Tibial nerve (tissue), 4 donors: ENCODE data around the gene STAT3.

Experiments used
- CTCF ChIP-seq, 5 experiments: fragments of 200-600 bp in 3 of 5; fragments of 450-650 bp in 2 of 5; sonication (generic) in 3 of 5; IDR thresholded peaks; one replicate each; pipeline ENCODE4 v1.5.1; 2016 to 2019; ENCODE audit warnings: antibody characterized with exemption in 5 of 5, mild to moderate bottlenecking in 3 of 5, moderate library complexity in 2 of 5
- EP300 ChIP-seq, 2 donors: sonication (generic); formaldehyde crosslinking; IDR thresholded peaks; one replicate each; pipeline ENCODE4 v1.6.1; 2017; ENCODE audit warnings: antibody characterized with exemption in 2 of 2, mild to moderate bottlenecking in 1 of 2
- POLR2A ChIP-seq, 2 donors: fragments of 450-650 bp; IDR thresholded peaks; one replicate each; pipeline ENCODE4 v1.6.1; 2017; ENCODE audit warnings: antibody characterized with exemption in 2 of 2, mild to moderate bottlenecking in 2 of 2, moderate library complexity in 2 of 2

- no peak for TF ChIP-seq EP300 (IDR thresholded peaks at IDR 0.05)
- TF ChIP-seq CTCF (IDR thresholded peaks at IDR 0.05): no peak
- TF ChIP-seq POLR2A (IDR thresholded peaks at IDR 0.05): no peak
Measured at GRCh38 chr17:42309986-42310786, 78.1 kb downstream of the STAT3 start.
